ENCODE results near the gene OVOL2. TPM values are rescaled to one million over a fixed set of nuclear protein-coding genes. Genes with fewer than 3 reads are reported as not detected.

OVOL2 gene
- total and polyA plus RNA-seq, 2 of the 8 experiments (the other 6 are each of a cell fraction or from before 2014, with no cell fraction given) = 11.0 to 11.4 TPM

GRCh38 chr20:18016772-18017171, 40.9 kb downstream of the OVOL2 start:
- H3K4me1 ChIP-seq (replicated peaks in 1 of 4; ENCODE audit: control insufficient read depth in 3 of 4, insufficient read depth in 4 of 4, low read length in 3 of 4) = no peaks in the 10 kb centered on the region
- H4K91ac ChIP-seq (replicated peaks; ENCODE audit: insufficient read length, low read length) = no peak overlapping the region
- no peak overlapping the region for H3K9ac ChIP-seq (replicated peaks in 1 of 4; ENCODE audit: extremely low read depth in 1 of 4, low read depth in 3 of 4, low read length in 3 of 4)
- DNase-seq (ENCODE audit: low read depth in 1 of 2, low spot score in 2 of 2) = no peak
- H3K23ac ChIP-seq (ENCODE audit: insufficient read length) = no peak overlapping the region
- no peak overlapping the region for H3K4me3 ChIP-seq (ENCODE audit: extremely low read depth in 1 of 4, insufficient read depth in 2 of 4, low read depth in 3 of 4, low read length in 4 of 4)
- H3K4ac ChIP-seq (replicated peaks; ENCODE audit: insufficient read length, low read depth, low read length) = no peak overlapping the region
- H3K23me2 ChIP-seq (ENCODE audit: low read depth, low read length) = no peaks in the 10 kb centered on the region
- H3K56ac ChIP-seq (replicated peaks; ENCODE audit: insufficient read length, low read depth, low read length) = no peak overlapping the region
- H3K4me2 ChIP-seq (ENCODE audit: insufficient read depth in 1 of 2, low read depth in 2 of 2, low read length in 2 of 2) = no peak overlapping the region
- H2BK15ac ChIP-seq (ENCODE audit: low read length) = no peak overlapping the region
- H4K5ac ChIP-seq (ENCODE audit: insufficient read length, low read depth, low read length) = no peak overlapping the region
- H3K79me1 ChIP-seq (ENCODE audit: low read depth, low read length) = no peaks in the 10 kb centered on the region
- H3K27me3 ChIP-seq (replicated peaks in 1 of 4; ENCODE audit: control insufficient read depth in 3 of 4, extremely low read depth in 1 of 4, insufficient read depth in 3 of 4, low read length in 3 of 4) = no peaks in the 10 kb centered on the region
- no peak for FAIRE-seq
- no peak overlapping the region for H2BK120ac ChIP-seq (replicated peaks; ENCODE audit: low read depth, low read length)
- H3K14ac ChIP-seq (ENCODE audit: insufficient read length) = no peak overlapping the region
- H3K18ac ChIP-seq (ENCODE audit: extremely low read depth, low read length) = no peak overlapping the region
- CTCF ChIA-PET (ENCODE audit: partially characterized antibody) = interaction anchor here (0.7 to 4.4 kb wide), 4 partner anchors 13 to 136 kb away, joined by 3 to 27 read pairs (median 4); no protein-coding TSS in a partner anchor
- H2BK12ac ChIP-seq (ENCODE audit: low read depth, low read length) = no peak overlapping the region
- no peak overlapping the region for H3K27ac ChIP-seq (ENCODE audit: low read depth, low read length)
- H2AFZ ChIP-seq (ENCODE audit: low read length) = no peak overlapping the region
- no peak overlapping the region for H4K8ac ChIP-seq (ENCODE audit: extremely low read depth, insufficient read depth, low read length)
- POLR2A ChIA-PET (ENCODE audit: partially characterized antibody) = interaction anchor here (0.6 kb wide), 1 partner anchor 45 kb away, joined by 3 read pairs; no protein-coding TSS in a partner anchor
- WGBS, 2 experiments (ENCODE audit: extremely low coverage in 1 of 2, insufficient coverage in 1 of 2, insufficient read length in 1 of 2, insufficient replicate concordance in 2 of 2, low coverage in 1 of 2, low lambda C conversion rate in 2 of 2, missing lambda C conversion rate in 1 of 2) = 88 to 100% methylated on average over 1 to 3 of the region's 3 CpGs
- no peaks in the 10 kb centered on the region for H3K79me2 ChIP-seq (ENCODE audit: control insufficient read depth in 1 of 2, insufficient read depth in 2 of 2, low read length in 2 of 2)
- H3K9me3 ChIP-seq (ENCODE audit: insufficient read depth in 2 of 2, low read depth in 1 of 2, low read length in 1 of 2) = no peaks in the 10 kb centered on the region
- no peak overlapping the region for H2BK20ac ChIP-seq (ENCODE audit: low read length)
- peaks cover 0 to 1% of the 10 kb centered on the region in 2 experiments for H4K20me1 ChIP-seq (replicated peaks in 1 of 2; ENCODE audit: control insufficient read depth in 1 of 2, insufficient read depth in 2 of 2, low read length in 2 of 2)
- H3K36me3 ChIP-seq (ENCODE audit: control insufficient read depth in 2 of 4, insufficient read depth in 4 of 4, low read length in 3 of 4) = peaks cover 0 to 2% (median under 1%) of the 10 kb centered on the region in 4 experiments; a peak in 4 of 8 replicates
- H2BK5ac ChIP-seq (ENCODE audit: low read depth, low read length) = no peak overlapping the region
- H2AK5ac ChIP-seq (ENCODE audit: low read depth, low read length) = no peak overlapping the region
- no peak for TF ChIP-seq CTCF (IDR thresholded peaks at IDR 0.05; ENCODE audit: control extremely low read depth in 1 of 3, insufficient read depth in 1 of 3, low read depth in 1 of 3, low read length in 3 of 3)
- TF ChIP-seq CHD2 (IDR thresholded peaks at IDR 0.05; ENCODE audit: low read length) = no peak
- no peak for TF ChIP-seq GABPA (IDR thresholded peaks at IDR 0.05; ENCODE audit: borderline replicate concordance, insufficient read depth, low read length)
- TF ChIP-seq SP2 (IDR thresholded peaks at IDR 0.05; ENCODE audit: low read length) = no peak
- TF ChIP-seq USF2 (IDR thresholded peaks at IDR 0.05; ENCODE audit: low read length) = no peak
- no peak for TF ChIP-seq ATF2 (IDR thresholded peaks at IDR 0.05; ENCODE audit: low read length)
- no peak for TF ChIP-seq JUN (IDR thresholded peaks at IDR 0.05; ENCODE audit: low read depth, low read length)
- no peak for TF ChIP-seq RXRA (IDR thresholded peaks at IDR 0.05; ENCODE audit: insufficient read depth, low read depth, low read length)
- no peak for TF ChIP-seq BCL11A (IDR thresholded peaks at IDR 0.05; ENCODE audit: low read depth in 2 of 2, low read length in 2 of 2)
